ENCODE data around the gene CRYGC. TPM values are rescaled to one million over a fixed set of nuclear protein-coding genes. Genes with fewer than 3 reads are reported as not detected.

Gene CRYGC
- total RNA-seq, 4 donors from 2014 or later, result not detected

- Histone ChIP-seq H3K27ac (no peak overlapping the region), H3K4me3 (no peak overlapping the region), H3K27me3 (no peaks in the 10 kb centered on the region), H3K36me3 (no peaks in the 10 kb centered on the region), H3K4me1 (no peaks in the 10 kb centered on the region), H3K9me3 (peaks cover 0 to 9% (median 0%) of the 10 kb centered on the region in 3 donors)
- DNase-seq, result no peak
- intact Hi-C loops (cut with DNase I), result no loop called here
- TF ChIP-seq CTCF (IDR thresholded peaks at IDR 0.05) (no peak), POLR2A (IDR thresholded peaks at IDR 0.05) (no peak)
These were observed 23.5 kb upstream of the CRYGC start for GRCh38 chr2:208153156-208153555.

- intact Hi-C loops (cut with DNase I), result no loop called here
- TF ChIP-seq CTCF (IDR thresholded peaks at IDR 0.05) (no peak), POLR2A (IDR thresholded peaks at IDR 0.05) (no peak)
- WGBS, 2 donors, result 87 to 93% methylated on average over 1 of the region's 1 CpG
- no peak for DNase-seq
- Histone ChIP-seq H3K4me1 (no peaks in the 10 kb centered on the region), H3K27ac (no peak overlapping the region), H3K4me3 (no peak overlapping the region), H3K36me3 (no peaks in the 10 kb centered on the region), H3K27me3 (peaks cover 0 to 12% (median 0%) of the 10 kb centered on the region in 4 donors), H3K9me3 (peaks cover 0 to 9% (median 0%) of the 10 kb centered on the region in 3 donors)
These were observed 21.3 kb upstream of the CRYGC start for GRCh38 chr2:208150956-208151355.

- H3K4me3 ChIP-seq, result no peak overlapping the region
- no peak for TF ChIP-seq POLR2A (IDR thresholded peaks at IDR 0.05)
- TF ChIP-seq CTCF (IDR thresholded peaks at IDR 0.05), result no peak
- H3K4me1 ChIP-seq, result no peaks in the 10 kb centered on the region
- H3K9me3 ChIP-seq, result peaks cover 0 to 9% (median 0%) of the 10 kb centered on the region in 3 donors
- no peak overlapping the region for H3K27ac ChIP-seq
- H3K36me3 ChIP-seq, result no peaks in the 10 kb centered on the region
- DNase-seq, result no peak
- peaks cover 0 to 15% (median 0%) of the 10 kb centered on the region in 4 donors for H3K27me3 ChIP-seq
- intact Hi-C loops (cut with DNase I), result no loop called here
These were observed 20.5 kb upstream of the CRYGC start for GRCh38 chr2:208150094-208150493.

- Histone ChIP-seq H3K4me3 (no peak overlapping the region), H3K36me3 (no peaks in the 10 kb centered on the region), H3K9me3 (peaks cover 0 to 9% (median 0%) of the 10 kb centered on the region in 3 donors), H3K4me1 (no peaks in the 10 kb centered on the region), H3K27me3 (peaks cover 0 to 15% (median 0%) of the 10 kb centered on the region in 4 donors), H3K27ac (no peak overlapping the region)
- intact Hi-C loops (cut with DNase I), result no loop called here
- TF ChIP-seq CTCF (IDR thresholded peaks at IDR 0.05) (no peak), POLR2A (IDR thresholded peaks at IDR 0.05) (no peak)
- no peak for DNase-seq
- whole genome bisulfite sequencing, 2 donors, result 75 to 77% methylated on average over 2 of the region's 2 CpGs
These were observed 19.2 kb upstream of the CRYGC start for GRCh38 chr2:208148803-208149202.

- no peak for DNase-seq
- Histone ChIP-seq H3K9me3 (peaks cover 0 to 9% (median 0%) of the 10 kb centered on the region in 3 donors), H3K4me3 (no peak overlapping the region), H3K27ac (no peak overlapping the region), H3K36me3 (no peaks in the 10 kb centered on the region), H3K27me3 (peaks cover 0 to 15% (median 0%) of the 10 kb centered on the region in 4 donors), H3K4me1 (peaks cover 0 to 2% (median 0%) of the 10 kb centered on the region in 3 donors)
- TF ChIP-seq CTCF (IDR thresholded peaks at IDR 0.05), result no peak
- TF ChIP-seq POLR2A (IDR thresholded peaks at IDR 0.05), result no peak
- intact Hi-C loops (cut with DNase I), result no loop called here
- 68 to 69% methylated on average over 2 to 3 of the region's 3 CpGs for WGBS, 2 donors
These were observed 18.1 kb upstream of the CRYGC start for GRCh38 chr2:208147759-208148158.

All from esophagus squamous epithelium (tissue), 5 donors.